HL-60 (cell line): Measurements from ENCODE around the gene TRAPPC3L.

Experiments used
- DNase-seq, 2 experiments: peaks; one replicate each; pipeline ENCODE4 v3.0.0-alpha.2; 2010 to 2020; ENCODE audit warnings: low read depth in 1 of 2, low spot score in 1 of 2
- H3K27ac ChIP-seq: fragments of 250-450 bp; sonication (Bioruptor Pico); replicated peaks from 2 replicates; pipeline ENCODE4 v1.5.1; 2020; ENCODE audit warnings: mild to moderate bottlenecking, moderate library complexity
- H3K27me3 ChIP-seq: fragments of 250-450 bp; sonication (Bioruptor Pico); 2 replicates; pipeline ENCODE4 v1.5.1; 2021; ENCODE audit warnings: mild to moderate bottlenecking, moderate library complexity; ENCODE audit not compliant: insufficient read depth, poor library complexity, severe bottlenecking
- H3K4me3 ChIP-seq: replicated peaks from 2 replicates; pipeline ENCODE4 v1.5.1; 2011; ENCODE audit warnings: mild to moderate bottlenecking, control low read depth, low read length; ENCODE audit not compliant: insufficient read depth
- GABPA ChIP-seq: IDR thresholded peaks from 2 replicates; pipeline ENCODE4 v1.6.1; 2012; ENCODE audit warnings: low read depth
- POLR2AphosphoS5 ChIP-seq: IDR thresholded peaks from 2 replicates; pipeline ENCODE4 v1.6.1; 2012; ENCODE audit warnings: low read depth
- SPI1 ChIP-seq: IDR thresholded peaks from 2 replicates; pipeline ENCODE4 v1.6.1; 2012; ENCODE audit warnings: low read depth, mild to moderate bottlenecking, borderline replicate concordance
- TF ChIP-seq, protein P1 (sequence below): IDR thresholded peaks from one replicate; pipeline ENCODE4 v1.5.1; 2011; ENCODE audit warnings: low read length, control low read depth, inconsistent platforms; ENCODE audit not compliant: insufficient read depth
- TF ChIP-seq, protein P2 (sequence below): IDR thresholded peaks from 2 replicates; pipeline ENCODE4 v1.6.1; 2012; ENCODE audit warnings: low read depth; ENCODE audit not compliant: insufficient replicate concordance

TRAPPC3L gene

DNA sequence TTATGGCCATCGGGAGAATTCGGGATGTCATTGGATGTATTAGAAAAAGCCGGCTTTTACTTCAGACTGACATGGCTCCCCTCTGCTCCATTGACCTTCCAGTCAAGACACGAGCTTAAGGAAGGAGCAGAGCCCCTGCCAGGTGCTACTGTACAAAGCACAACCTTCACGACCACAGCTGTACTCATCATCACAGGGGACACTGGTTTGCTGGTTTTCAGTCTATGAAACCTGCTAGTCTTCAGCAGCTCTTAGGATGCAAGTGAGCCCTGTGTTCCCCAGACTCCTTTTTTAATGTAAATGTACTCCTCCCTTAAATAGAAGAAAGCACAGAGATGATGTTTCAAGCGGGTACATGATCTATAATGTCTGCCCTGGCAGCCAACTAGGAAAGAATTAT is 1.9 kb upstream of the TRAPPC3L start:
- TF ChIP-seq GABPA (no peak), POLR2AphosphoS5 (no peak), SPI1 (no peak)
- TF ChIP-seq, protein P1, sequence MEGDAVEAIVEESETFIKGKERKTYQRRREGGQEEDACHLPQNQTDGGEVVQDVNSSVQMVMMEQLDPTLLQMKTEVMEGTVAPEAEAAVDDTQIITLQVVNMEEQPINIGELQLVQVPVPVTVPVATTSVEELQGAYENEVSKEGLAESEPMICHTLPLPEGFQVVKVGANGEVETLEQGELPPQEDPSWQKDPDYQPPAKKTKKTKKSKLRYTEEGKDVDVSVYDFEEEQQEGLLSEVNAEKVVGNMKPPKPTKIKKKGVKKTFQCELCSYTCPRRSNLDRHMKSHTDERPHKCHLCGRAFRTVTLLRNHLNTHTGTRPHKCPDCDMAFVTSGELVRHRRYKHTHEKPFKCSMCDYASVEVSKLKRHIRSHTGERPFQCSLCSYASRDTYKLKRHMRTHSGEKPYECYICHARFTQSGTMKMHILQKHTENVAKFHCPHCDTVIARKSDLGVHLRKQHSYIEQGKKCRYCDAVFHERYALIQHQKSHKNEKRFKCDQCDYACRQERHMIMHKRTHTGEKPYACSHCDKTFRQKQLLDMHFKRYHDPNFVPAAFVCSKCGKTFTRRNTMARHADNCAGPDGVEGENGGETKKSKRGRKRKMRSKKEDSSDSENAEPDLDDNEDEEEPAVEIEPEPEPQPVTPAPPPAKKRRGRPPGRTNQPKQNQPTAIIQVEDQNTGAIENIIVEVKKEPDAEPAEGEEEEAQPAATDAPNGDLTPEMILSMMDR = no peak
- TF ChIP-seq, protein P2, sequence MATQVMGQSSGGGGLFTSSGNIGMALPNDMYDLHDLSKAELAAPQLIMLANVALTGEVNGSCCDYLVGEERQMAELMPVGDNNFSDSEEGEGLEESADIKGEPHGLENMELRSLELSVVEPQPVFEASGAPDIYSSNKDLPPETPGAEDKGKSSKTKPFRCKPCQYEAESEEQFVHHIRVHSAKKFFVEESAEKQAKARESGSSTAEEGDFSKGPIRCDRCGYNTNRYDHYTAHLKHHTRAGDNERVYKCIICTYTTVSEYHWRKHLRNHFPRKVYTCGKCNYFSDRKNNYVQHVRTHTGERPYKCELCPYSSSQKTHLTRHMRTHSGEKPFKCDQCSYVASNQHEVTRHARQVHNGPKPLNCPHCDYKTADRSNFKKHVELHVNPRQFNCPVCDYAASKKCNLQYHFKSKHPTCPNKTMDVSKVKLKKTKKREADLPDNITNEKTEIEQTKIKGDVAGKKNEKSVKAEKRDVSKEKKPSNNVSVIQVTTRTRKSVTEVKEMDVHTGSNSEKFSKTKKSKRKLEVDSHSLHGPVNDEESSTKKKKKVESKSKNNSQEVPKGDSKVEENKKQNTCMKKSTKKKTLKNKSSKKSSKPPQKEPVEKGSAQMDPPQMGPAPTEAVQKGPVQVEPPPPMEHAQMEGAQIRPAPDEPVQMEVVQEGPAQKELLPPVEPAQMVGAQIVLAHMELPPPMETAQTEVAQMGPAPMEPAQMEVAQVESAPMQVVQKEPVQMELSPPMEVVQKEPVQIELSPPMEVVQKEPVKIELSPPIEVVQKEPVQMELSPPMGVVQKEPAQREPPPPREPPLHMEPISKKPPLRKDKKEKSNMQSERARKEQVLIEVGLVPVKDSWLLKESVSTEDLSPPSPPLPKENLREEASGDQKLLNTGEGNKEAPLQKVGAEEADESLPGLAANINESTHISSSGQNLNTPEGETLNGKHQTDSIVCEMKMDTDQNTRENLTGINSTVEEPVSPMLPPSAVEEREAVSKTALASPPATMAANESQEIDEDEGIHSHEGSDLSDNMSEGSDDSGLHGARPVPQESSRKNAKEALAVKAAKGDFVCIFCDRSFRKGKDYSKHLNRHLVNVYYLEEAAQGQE = no peak
- Histone ChIP-seq H3K27me3 (no peaks in the 10 kb centered on the region), H3K27ac (no peak overlapping the region), H3K4me3 (no peak overlapping the region)
- DNase-seq = no peak

DNA sequence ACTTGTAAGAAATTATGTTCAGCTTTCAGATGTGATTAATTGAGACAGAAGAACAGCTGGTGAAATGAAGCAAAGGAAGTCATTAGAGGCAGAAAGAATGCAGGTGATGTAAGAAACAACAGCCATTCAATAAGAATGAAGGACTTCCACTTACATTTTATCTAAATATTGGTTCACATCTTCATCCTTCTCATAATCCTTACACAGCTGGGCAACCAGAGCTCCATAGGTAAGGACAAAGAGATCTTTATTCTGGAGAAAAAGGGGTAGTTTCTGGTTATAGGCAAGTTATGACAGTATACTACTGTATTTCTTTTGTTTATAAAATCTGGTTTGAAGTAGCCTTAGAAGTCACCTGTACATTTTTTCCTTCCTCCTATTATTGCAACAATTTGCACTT is 2.3 kb downstream of the TRAPPC3L start:
- H3K27ac ChIP-seq = no peak overlapping the region

DNA sequence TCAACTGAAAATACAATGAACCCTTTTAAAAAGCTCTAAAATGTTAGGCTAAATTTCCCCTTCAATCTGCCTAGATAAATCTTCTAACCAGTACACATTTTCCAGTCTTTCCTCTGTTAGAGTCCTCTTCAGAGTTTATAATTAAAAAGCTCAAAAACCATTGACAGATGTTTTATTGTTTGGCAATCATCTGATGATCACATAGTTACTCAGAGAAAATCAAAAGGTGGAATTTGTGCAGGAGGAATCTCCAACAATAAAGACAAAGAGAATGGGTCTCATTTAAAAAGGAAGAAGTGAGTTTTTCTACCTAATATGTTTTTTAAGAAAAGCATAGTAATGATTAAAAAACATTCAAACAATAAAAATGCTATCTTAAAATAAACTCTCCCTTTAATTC is 3.1 kb downstream of the TRAPPC3L start:
- TF ChIP-seq SPI1 (no peak), POLR2AphosphoS5 (no peak), GABPA (no peak)
- TF ChIP-seq, protein P1 = no peak
- TF ChIP-seq, protein P2 = no peak
- Histone ChIP-seq H3K4me3 (no peak overlapping the region), H3K27ac (no peak overlapping the region), H3K27me3 (no peaks in the 10 kb centered on the region)
- no peak for DNase-seq

More for the DNA sequence above, 2.3 kb downstream of the TRAPPC3L start:
- Histone ChIP-seq H3K27me3 (no peaks in the 10 kb centered on the region), H3K4me3 (no peak overlapping the region)
- no peak for TF ChIP-seq GABPA
- TF ChIP-seq, protein P1 = no peak
- no peak for TF ChIP-seq SPI1
- TF ChIP-seq POLR2AphosphoS5 = no peak
- TF ChIP-seq, protein P2 = no peak
- DNase-seq = no peak
